GM19193 (cell line): ENCODE data around the gene POLR2E.

Experiments used
- POLR2A ChIP-seq: IDR thresholded peaks from 4 replicates; pipeline ENCODE4 v1.6.1; 2011; ENCODE audit not compliant: insufficient read depth, insufficient read length; ENCODE audit errors: extremely low read depth

POLR2E gene

DNA sequence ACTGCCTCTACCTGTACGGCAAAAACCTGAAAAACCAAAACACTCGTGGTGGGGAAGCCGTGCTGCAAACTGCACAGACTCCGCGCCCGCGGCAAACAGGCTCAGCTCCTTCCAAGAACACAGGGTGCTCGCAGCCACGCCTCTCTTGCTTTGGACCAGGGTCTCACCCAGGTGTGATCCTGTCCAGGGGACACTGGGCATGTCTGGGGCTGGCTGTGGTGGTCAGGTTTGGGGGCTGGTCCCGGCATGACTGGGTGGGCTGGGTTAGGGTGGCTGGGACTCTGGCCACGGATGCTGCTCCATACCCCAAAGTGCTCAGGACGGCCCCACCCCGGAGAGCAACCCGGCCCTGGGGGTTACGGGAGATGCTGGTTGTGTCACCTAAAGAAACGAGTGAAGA, 22.5 kb upstream of the POLR2E start:
- no peak for TF ChIP-seq POLR2A

DNA sequence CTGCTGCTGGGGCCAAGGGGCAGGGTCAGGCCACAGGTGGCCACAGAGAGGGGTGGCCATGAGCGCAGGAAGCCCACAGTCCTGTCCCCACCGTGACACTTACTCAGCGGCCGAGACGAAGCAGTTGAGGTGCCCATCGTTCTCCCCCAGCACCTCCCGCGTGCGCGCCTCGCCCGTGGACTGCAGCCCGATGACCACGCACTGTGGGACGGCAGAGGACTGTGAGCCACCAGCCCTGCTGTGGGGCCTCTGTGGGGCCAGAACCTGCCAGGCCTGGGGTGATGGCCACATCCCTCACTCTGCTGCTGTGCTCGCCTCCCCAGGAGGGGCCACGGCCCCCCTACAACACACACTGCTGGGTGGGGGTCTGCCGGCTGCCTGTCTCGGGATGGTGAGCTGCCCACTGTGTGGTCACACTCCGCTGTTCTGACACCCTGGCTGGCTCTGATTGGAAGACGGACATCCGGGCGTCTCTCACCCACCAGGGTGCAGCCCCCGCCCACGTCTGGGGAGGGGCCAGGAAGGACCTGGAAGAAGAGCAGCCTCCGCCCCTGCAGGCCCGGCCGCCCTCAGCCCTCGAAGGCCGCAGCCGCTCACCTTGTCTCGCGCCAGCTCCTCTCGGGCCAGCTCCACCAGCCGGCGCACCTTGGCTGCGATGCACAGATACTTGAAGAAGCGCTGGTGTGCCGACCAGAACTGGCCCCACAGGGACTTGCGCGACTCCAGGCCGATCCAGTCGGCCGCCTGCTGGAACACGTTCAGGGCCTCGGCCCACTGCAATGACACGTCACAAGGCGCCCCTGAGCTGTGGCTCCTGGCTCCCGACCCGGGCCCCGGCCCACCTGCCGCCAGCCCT, 21.8 kb upstream of the POLR2E start:
- no peak for TF ChIP-seq POLR2A

DNA sequence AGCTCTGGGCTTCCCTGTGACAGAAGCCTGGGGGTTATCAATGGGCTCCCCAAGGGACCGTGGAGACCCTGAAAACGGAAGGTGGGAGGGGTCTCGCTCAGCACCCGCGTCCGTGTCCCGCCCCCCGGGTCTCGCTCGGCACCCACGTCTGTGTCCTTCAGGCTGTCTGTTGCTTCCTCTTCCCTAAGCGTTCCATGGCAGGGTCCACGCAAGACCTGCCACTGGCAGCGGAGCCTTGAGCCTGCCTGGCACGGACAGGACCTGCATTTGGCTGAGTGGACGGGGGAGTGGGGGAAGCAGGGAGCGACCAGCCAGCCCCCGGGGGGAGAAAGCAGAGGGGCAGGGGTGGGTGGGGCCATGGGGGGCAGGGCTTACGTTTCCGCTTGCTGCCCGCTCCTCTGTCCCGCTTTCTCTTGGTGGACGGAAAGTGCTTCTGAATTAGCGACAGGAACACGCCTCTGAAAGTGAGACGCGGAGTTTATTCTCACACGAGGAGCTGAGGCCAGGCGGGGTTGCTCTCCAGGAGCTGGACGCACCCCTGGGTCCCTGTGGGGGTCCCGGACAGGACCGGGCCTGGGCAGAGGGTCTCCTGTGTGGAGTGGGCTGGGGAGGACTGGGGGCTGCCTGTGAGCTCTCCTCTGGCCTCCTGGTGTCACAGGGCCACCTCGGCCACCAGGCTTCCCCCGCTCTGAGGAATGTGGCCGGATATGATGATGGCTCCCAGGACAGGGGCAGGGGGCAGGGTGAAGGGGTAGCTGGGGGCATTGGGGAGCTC, 20.7 kb upstream of the POLR2E start:
- TF ChIP-seq POLR2A, result no peak

GRCh38 chr19:1113986-1114483, 18.9 kb upstream of the POLR2E start:
- TF ChIP-seq POLR2A, result peak; percentile 5

DNA sequence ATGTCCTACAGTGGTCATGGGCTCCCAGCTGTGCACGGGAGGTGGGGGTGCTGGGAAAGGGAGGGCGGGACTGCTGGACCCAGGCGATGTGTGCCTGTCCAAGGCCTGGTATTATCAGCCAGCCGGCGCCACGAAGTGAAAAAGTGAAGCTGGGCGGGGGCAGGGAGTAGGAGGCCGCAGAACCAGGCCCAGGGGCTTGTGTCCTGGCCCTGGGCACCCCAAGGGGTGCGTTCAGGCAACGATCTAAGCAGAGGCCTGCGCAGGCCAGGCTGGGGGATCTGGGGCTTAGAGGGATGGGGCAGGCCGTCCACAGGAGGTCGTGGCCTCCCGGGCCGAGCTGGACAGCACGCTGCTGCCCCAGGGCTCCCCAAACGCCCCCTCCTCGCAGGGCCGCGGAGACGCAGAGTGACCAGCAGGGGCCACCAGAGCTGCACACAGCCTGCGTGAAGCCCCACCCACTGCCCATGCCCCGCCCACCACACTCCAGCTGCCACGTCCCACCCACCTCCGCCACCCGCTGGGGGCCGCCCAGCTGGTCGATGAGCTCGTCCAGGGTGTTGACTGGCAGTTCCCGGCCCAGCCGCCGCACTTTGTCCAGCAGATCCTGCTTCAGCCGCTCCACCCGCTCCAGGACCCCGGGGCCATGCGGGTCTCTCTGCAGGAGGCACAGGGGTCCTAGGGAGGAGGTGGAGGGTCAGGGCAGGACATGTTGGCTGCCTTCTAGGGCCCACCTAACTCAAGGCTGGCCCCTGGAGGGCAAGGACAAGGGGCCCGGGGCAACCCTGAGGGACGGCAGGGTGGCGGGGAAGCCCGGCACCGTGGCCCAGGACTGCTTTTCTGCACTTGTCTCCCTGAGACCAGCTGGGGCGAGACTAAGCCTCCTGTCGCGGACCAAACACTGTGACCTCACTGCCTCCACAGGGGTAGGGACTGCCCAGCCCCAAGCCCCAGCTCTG, 18.1 kb upstream of the POLR2E start:
- no peak for TF ChIP-seq POLR2A

DNA sequence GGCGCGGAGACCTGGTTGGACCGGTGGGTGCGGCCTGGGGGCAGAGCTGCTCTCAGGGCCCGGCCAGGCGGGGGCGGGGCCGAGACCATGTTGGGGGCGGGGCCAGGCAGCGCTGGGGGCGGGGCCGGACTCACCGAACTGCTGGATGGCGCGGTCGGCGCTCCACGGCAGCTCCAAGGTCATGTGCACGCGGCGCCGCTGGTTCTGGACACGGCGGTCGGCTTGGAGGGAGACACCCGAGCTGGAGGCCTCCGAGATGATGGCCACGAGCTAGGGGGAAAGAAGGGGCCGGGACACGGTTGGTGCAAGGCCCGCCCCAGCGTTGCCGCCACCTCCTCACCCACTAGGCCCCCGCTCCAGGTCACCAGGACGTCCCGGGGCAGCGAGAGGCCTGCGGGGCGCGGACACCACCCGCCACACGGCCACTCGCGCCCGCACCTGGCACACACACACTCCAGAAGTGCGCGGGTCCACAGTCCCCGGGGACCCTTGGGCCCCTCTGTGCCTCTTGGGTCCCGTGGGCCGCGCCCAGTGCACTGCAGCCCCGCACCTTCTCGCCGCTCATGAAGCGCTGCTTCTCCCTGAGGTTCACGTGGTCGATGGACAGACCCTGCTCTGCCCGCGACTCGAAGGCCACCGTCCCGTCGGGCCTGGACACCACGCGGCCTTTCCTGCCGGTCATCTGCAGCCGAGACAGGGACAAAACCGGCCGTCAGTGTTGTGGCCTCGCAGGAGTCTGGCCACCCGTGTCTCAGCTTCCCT, 17.3 kb upstream of the POLR2E start:
- TF ChIP-seq POLR2A, result no peak

- no peak for TF ChIP-seq POLR2A
These were observed 16.6 kb upstream of the POLR2E start for GRCh38 chr19:1111641-1112267.

- no peak for TF ChIP-seq POLR2A
These were observed 15.8 kb upstream of the POLR2E start for GRCh38 chr19:1110809-1111640.

- TF ChIP-seq POLR2A, result no peak
These were observed 14.8 kb upstream of the POLR2E start for GRCh38 chr19:1109697-1110671.

DNA sequence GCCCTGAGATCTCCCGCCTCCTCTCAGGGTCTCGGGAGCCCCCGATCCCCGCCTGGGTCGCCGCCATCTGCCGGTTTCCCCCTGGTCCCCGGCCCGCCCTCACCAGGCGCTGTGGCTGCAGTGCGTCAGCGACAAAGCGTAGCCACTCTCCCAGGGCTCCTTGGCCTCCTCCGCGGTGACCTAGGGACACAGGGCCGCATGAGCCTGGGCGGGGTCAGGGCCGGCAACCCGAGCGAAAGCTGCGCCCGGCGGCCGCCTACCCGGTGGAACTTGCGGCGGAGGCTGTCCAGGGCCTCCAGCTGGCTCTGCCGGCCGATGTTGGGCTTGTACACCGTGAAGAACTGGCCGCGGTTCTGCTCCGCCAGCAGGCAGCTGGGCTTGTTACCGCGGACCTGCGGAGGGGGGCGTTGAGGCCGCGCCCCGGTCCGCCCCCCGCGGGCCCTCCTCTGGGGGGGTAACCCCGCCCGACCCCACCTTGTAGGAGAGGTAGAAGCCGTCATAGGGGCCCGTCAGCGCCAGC, 13.9 kb upstream of the POLR2E start:
- TF ChIP-seq POLR2A, result peak; percentile 40

DNA sequence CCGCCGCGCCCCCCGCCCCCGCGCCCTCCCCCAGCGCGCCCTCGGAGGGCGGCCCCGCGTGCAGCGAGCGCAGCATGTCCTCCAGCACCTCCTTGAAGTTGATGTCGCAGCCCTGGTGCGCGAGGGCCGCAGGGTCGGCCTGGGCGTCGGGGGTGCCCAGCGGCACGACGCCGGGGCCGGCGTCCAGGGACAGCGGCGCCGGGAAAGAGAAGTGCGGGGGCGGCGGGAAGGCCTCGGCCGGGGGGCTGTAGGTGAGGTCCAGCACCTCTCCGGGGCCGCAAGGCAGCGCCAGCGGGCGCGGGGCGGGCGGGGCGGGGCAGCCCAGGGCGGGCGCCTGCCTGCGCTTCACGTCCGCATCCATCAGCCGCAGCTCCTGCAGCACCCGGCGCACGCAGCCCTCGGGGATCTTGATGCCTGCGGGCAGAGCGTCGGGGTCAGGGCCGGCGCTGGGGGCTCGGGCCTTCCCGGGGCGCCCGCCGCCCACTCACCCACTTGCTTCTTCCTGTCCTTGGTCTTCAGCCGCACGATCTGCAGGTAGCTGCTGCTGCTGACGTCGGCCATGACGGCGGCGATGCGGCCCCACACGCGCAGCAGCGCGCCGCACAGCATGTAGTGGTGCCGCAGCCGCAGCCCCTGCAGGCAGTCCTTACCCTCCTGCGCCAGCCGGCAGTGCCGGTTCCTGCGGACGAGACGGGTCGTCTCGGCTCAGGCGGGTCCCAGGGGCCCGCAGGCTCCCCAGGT, 13.3 kb upstream of the POLR2E start:
- TF ChIP-seq POLR2A, result no peak
